ENCODE results near the gene TJP3.

TJP3 gene

GRCh38 chr19:3768015-3768747 lies 60.0 kb downstream of the TJP3 start:
- DNase-seq (ENCODE audit: low read depth): no peak

GRCh38 chr19:3768748-3769099 lies 60.5 kb downstream of the TJP3 start:
- DNase-seq (ENCODE audit: low read depth): no peak

GRCh38 chr19:3769494-3769893 lies 61.3 kb downstream of the TJP3 start:
- no peak for DNase-seq (ENCODE audit: low read depth)

DNA sequence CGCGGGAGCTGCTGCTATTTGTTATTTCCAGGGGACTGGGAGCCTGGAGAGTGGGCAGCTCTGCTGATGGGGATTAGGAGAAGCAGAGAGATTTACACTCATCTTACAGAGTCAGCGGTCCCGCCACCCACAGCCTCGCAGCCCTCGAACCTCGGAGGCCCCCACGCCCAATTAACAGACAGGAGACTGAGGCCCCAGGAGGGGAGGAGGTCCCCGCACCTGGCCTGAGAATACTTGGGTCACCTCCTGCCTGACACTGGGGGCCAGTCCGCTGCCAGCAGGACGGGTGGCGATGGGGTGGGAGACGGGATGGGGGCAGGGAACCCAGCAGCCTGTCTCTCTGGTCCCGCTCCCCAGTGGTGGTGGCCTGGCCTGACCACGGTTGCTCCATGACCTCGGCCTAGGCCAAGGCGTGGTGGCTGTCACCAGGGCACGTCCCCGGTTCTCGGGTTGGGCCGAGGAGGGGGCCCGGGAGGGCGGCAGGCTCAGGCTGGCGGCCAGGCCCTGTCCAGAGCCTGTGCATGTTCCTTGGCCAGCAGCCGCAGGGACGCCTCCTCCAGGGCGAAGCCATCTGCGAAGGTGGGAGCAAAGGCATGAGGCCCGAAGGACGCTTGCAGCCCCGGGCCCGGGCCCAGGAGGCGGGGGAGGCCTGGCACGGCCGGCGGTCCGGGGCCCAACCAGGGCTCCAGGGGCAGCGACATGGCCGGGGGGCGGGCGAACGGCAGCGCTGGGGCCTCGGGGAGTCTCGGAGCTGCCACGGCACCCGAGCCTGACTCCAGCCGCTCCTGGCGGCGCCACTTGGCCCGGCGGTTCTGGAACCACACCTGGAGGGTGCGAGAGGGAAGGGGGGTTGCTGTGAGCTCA lies 62.2 kb downstream of the TJP3 start:
- no peak for DNase-seq (ENCODE audit: low read depth)

- no peak for DNase-seq (ENCODE audit: low read depth)
Measured at GRCh38 chr19:3771000-3771905, 63.1 kb downstream of the TJP3 start.

DNA sequence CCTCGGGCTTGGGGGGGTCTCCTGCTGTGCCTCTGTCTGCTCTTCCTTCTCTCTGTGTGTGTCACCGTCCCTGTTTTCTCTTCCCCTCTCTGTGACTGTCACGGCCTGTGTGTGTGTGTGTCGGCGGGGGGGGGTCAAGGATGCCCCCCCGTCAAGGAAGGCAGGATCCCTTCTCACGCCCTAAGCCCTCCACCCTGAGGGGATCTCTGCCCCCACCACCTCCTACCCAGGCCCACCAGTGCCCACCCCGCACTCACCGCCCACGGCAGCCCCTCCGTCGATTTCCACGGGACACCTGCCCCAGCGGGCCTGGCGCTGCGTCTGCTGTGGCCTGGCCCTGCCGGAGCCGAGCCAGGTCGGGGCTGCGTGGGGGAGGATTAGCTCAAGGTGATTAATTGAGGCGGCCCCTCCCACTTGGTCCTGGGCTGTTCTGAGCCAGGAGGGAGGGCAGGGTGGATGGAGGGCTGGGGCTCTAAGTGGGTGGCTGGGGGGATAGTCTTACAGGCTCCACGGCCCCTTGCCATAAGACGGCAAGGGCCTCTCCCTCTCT lies 63.8 kb downstream of the TJP3 start, which contains the start of gene RAX2:
RAX2 (minus strand) TSS at position 323 of the 550 bp plus-strand sequence. CDS start 486 bp downstream, outside the sequence.
- DNase-seq (ENCODE audit: low read depth): no peak

- no peak for DNase-seq (ENCODE audit: low read depth)
Measured at GRCh38 chr19:3773814-3774515, 65.8 kb downstream of the TJP3 start.

- no peak for DNase-seq (ENCODE audit: low read depth)
Measured at GRCh38 chr19:3774621-3775373, 66.6 kb downstream of the TJP3 start.

- no peak for DNase-seq (ENCODE audit: low read depth)
Measured at GRCh38 chr19:3775374-3775711, 67.2 kb downstream of the TJP3 start.

GRCh38 chr19:3775831-3776230 lies 67.6 kb downstream of the TJP3 start:
- DNase-seq (ENCODE audit: low read depth): no peak

GRCh38 chr19:3776479-3777040 lies 68.4 kb downstream of the TJP3 start:
- DNase-seq (ENCODE audit: low read depth): no peak

DNA sequence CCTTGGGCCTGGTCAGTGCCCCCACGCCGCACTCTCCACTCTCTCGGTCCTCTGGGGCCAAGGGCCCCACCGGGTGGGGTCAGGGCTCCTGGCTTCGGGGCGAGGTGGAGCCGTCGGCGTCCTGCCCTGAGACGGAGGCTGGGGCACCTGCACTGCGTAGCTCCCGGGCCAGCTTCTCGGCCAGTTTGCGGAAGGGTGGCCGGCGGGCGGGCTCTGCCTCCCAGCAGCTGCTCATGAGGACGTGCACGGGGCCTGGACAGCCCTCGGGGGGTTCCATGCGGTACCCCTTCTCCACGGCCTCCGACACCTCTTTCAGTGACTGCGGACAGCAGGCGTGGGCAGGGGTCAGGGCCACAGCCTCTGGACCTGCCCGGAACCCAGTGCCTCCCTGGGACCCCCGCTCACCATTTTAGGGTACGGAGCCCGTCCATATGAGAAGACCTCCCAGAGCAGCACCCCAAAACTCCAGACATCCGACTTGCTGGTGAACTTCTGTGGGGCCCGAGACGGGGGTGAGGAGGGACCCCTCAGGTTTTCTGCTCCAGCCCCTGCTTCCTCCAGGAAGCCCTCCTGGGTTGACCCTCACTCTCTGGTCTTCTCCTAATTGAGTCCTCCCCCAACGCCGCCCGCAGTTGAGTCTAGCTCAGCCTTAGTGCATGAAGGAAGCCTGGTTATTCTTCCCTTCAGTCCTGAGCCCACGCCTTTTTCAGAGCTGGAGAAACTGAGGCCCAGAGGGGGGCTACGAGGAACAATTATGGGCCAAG lies 70.1 kb downstream of the TJP3 start:
- no peak for DNase-seq (ENCODE audit: low read depth)

DNA sequence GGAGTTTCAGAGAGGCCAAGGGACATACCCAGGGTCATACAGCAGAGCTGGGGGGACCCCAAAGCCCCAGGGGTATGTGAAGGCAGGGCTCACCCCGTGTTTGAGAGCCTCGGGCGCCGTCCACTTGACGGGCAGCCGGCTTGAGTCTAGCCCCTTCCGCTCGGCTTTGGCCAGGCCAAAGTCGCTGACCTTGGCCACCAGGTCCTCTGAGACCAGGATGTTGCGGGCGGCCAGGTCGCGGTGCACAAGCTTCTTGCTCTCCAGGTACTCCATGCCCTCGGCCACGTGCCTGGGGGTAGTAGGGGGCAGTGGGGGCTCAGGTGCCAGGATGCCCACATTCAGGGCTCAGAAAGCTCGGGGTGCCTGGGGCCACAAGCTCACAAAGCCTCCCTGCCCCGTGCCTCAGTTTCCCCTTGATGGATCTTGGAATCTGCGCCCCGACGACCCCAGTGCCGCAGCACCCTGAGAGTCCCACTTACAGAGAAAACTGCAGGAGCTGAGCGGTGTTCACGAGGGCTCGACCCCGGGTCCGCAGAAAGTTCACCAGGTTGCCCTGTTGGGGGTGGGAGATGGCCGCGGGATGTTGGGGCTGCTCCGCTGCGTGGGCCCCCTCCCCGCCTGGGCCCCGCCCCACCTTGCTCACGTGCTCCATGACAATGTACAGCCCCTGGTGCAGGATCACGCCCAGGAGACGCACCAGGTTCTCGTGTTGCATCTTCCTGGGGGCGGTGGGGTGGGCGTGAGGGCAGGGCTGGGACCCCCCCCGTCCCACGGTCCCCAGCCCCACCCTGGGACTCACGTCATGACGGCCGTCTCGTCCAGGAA lies 70.9 kb downstream of the TJP3 start:
- no peak for DNase-seq (ENCODE audit: low read depth)

DNA sequence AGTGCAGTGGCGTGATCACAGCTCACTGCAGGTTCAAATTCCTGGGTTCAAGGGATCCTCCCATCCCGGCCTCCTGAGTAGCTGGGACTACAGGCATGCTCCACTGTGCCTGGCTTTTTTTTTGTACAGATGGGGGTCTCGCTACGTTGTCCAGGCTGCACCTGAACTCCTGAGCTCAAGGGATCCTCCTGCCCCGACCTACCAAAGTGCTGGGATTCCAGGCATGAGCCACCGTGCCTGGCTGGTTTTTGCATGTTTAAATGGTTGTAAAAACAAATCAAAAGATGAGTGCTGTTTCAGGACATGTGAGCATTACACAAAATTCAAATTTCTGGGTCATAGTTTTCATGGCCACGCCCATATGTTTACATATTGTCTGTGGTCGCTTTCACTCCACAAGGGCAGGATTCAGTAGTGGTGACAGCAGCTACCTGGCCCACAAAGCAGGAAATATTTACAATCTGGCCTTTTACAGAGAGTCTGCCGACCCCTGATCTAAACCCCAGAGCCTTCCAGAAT lies 72.7 kb downstream of the TJP3 start:
- DNase-seq (ENCODE audit: low read depth): no peak

DNA sequence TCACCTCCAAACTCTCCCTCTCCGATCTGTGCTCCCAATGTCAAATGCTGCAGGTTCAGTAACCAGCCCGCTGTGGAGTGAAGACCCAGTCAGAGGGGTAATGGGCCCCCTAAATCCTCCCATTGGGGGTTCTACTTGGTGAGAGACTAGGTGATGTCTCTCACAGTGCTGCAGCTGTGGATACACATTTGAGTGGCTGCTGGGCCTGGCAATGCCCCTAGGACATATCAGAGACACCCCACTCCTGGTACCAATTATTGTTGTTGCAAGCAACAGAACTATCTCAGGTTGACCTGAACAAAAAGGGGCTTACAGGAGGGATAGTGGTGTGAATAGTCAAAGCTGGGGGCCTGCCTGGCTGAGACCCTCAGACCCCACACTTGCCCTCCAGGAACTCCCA lies 73.4 kb downstream of the TJP3 start:
- no peak for DNase-seq (ENCODE audit: low read depth)

- DNase-seq (ENCODE audit: low read depth): no peak
Measured at GRCh38 chr19:3782330-3782729, 74.1 kb downstream of the TJP3 start.

DNA sequence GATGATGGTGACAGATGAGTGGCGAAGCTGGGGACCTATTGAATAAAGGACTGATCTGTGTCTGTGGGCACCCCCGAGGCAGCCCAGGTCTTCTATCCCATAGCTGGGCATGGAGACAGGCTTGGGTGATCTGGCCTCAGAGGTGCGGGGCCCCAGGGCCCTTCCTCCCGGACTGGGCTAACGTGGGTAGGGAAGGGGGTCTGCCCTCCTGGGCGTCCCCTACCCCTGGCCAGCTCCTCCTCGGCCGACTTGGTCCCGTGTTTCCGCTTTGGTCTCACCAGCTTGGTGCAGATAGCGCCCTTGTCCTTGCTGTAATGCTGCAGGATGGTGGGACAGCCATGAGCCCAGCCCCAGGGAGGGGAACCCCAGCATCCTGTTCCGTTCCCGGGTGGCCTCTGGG lies 74.7 kb downstream of the TJP3 start:
- DNase-seq (ENCODE audit: low read depth): no peak
